Measurements from ENCODE around the gene PAK1IP1.

Gene PAK1IP1

DNA sequence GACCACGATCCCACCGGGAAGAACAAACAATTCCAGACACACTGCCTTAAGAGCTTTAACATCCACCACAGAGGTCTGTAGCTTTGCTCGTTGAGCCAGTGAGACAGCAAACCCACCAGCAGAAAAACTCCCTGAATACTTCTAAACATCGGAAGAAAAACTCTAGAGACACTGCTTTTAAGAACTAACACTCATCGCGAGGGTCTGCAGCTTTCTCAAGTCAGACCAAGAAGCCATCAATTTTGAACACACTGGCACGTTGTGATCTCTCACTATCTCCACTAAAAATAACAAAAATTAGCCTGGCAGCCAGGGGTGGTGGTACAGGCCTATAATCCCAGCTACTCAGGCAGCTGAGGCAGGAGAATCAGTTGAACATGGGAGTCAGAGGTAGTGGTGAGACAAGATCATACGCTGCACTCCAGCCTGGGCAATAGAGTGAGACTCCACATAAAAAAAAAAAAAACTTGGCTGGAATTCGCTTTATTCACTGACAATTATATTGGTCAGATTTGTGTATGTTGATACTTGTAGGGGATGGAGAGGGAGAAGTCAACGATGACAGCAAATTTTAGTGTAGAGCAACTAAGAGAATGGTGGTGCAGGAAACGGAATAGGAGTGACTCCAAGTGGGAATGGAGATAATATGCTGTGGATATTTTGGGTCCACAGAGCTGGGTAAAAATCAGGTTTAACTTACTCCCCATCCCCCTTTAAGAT, 27.2 kb downstream of the PAK1IP1 start:
- DNase-seq (ENCODE audit: low read depth) = no peak
- H3K4me3 ChIP-seq (replicated peaks; ENCODE audit: low read depth, low read length) = peak overlapping the region; percentile 90
- TF ChIP-seq, protein P1, sequence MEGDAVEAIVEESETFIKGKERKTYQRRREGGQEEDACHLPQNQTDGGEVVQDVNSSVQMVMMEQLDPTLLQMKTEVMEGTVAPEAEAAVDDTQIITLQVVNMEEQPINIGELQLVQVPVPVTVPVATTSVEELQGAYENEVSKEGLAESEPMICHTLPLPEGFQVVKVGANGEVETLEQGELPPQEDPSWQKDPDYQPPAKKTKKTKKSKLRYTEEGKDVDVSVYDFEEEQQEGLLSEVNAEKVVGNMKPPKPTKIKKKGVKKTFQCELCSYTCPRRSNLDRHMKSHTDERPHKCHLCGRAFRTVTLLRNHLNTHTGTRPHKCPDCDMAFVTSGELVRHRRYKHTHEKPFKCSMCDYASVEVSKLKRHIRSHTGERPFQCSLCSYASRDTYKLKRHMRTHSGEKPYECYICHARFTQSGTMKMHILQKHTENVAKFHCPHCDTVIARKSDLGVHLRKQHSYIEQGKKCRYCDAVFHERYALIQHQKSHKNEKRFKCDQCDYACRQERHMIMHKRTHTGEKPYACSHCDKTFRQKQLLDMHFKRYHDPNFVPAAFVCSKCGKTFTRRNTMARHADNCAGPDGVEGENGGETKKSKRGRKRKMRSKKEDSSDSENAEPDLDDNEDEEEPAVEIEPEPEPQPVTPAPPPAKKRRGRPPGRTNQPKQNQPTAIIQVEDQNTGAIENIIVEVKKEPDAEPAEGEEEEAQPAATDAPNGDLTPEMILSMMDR (IDR thresholded peaks at IDR 0.05; ENCODE audit: low read length, missing control alignments) = no peak

DNA sequence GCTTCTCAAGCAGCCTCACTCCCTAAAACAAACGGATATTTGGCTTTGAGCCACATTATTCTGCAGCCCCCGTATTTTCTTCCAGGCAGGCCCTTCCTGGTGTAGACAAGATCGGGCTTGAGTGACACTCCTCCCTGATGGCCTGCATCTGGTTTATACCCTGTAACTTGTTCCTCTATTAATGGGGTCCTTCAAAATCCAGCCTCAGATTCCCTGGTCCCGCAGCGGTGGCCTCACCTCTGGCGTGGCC, 27.7 kb downstream of the PAK1IP1 start:
- peak overlapping the region; percentile 90 for H3K4me3 ChIP-seq (replicated peaks; ENCODE audit: low read depth, low read length)
- TF ChIP-seq, protein P1 (IDR thresholded peaks at IDR 0.05; ENCODE audit: low read length, missing control alignments) = no peak
- DNase-seq (ENCODE audit: low read depth) = no peak

DNA sequence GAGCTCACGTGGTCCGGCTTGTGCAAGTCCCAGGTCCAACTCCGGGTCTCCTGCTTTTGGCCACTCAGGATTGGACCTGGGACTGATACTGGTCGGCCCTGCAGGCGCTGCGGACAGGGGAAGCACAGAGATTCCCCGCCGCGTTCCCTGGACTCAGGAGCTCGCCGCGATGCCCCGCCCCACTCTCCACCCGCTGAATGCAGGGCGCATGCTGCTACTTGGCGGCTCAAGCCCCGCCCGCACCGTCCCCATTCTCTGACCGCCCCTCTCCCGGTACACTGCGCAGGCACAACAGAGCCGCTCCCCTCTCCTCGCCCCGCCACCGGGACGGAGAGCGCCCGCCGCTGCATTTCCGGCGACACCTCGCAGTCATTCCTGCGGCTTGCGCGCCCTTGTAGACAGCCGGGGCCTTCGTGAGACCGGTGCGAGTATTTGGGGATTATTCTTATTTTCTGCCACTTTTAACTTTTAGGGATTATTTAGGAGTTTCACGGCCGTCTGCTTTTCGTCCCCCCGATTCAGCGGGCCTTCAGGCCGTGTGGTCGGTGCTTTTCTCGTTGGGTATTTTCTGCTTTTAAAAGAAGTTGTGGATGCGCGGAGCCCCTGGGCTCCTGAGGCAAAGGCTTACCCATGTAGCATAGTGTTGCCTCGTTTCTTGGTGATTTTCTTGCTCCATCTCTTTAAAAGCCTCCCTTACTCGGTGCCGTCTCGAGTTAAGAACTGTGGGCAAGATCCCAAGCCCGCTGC, 28.2 kb downstream of the PAK1IP1 start, which contains the start of gene TMEM14C:
TSS of gene TMEM14C (plus strand) at position 251 of the 747 bp plus-strand sequence. CDS start 1,544 bp downstream, outside the sequence.
- DNase-seq (ENCODE audit: low read depth) = peak; percentile 99
- TF ChIP-seq, protein P1 (IDR thresholded peaks at IDR 0.05; ENCODE audit: low read length, missing control alignments) = no peak
- H3K4me3 ChIP-seq (replicated peaks; ENCODE audit: low read depth, low read length) = peak within 1 kb of the TSS; percentile 90

DNA sequence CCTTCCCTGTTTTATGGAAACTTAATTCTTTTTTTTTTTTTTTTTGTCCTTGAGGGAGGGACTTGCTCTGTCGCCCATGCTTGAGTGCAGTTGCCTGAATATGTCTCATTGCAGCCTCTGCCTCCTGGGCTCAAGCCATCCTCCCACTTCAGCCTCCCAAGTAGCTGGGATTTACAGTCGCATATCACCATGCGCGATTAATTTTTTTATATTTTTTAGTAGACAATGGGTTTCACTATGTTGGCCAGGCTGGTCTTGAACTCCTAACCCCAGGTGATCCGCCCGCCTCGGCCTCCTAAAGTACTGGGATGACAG, 28.8 kb downstream of the PAK1IP1 start:
- TF ChIP-seq, protein P1 (IDR thresholded peaks at IDR 0.05; ENCODE audit: low read length, missing control alignments) = no peak
- no peak for DNase-seq (ENCODE audit: low read depth)
- peak overlapping the region; percentile 90 for H3K4me3 ChIP-seq (replicated peaks; ENCODE audit: low read depth, low read length)

DNA sequence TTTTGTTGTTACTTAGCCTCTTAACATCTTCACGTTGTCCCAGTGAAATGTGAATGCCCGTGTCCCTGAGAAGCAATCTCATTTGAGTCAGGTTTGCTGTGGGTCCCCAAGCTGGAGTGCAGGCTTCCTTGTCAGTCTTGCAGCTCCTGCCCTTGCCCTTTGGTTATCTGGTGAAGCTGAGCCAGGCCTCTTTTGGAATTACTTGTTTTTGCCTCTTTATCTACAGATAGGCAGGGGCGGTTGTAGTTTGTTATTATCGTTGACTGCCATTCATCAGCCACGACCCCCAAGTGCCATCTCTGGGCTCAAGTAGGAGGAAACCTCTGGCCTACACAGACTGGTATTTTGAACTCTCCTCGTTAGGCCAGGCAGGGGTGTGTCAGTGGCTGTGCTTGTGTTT, 30.3 kb downstream of the PAK1IP1 start:
- TF ChIP-seq, protein P1 (IDR thresholded peaks at IDR 0.05; ENCODE audit: low read length, missing control alignments) = no peak

DNA sequence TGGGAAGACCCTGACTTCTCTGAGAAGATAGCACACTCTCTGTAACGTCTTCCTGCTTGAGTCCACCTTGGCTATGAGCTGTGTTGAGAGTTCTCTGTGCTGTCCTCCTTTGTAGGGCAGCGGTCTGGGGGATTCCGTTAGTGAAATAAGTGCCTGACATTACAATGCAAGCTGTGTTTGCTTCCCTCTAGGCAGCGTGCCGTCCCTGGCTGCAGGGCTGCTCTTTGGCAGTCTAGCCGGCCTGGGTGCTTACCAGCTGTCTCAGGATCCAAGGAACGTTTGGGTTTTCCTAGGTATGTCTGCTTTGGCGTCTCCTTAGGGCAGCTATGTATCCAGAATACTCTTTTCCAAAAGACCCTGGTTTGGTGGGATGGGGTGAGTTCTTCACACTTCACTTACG, 30.9 kb downstream of the PAK1IP1 start:
- no peak overlapping the region for H3K4me3 ChIP-seq (replicated peaks; ENCODE audit: low read depth, low read length)
- TF ChIP-seq, protein P1 (IDR thresholded peaks at IDR 0.05; ENCODE audit: low read length, missing control alignments) = no peak
- no peak for DNase-seq (ENCODE audit: low read depth)

More for the DNA sequence above, 30.3 kb downstream of the PAK1IP1 start:
- no peak for DNase-seq (ENCODE audit: low read depth)
- H3K4me3 ChIP-seq (replicated peaks; ENCODE audit: low read depth, low read length) = no peak overlapping the region

All from fibroblast of pulmonary artery (primary cell).